Endothelial cell of umbilical vein (primary cell): ENCODE results near the gene CDCP2. TPM values are rescaled to one million over a fixed set of nuclear protein-coding genes. Genes with fewer than 3 reads are reported as not detected.

ENCODE experiments used
- BruUV-seq: library from RNA; stranded (reverse); fragments of 400-500 nt; replicated peaks from 2 replicates; lab custom pipeline; 2021; lab: Mats Ljungman, UMichigan
- CTCF ChIA-PET: fragments of 300-600, 350-600 bp; sonication (Branson Sonifier 250); formaldehyde crosslinking; loops from one replicate; lab custom pipeline; 2021; ENCODE audit warnings: antibody characterized with exemption, inconsistent platforms; lab: Charles Lee
- POLR2A ChIA-PET: fragments of 300-600, 350-600 bp; sonication (Branson Sonifier 250); formaldehyde crosslinking; loops from one replicate; lab custom pipeline; 2021; ENCODE audit warnings: antibody characterized with exemption, inconsistent platforms; lab: Charles Lee
- DNase-seq: peaks from one replicate; pipeline ENCODE4 v3.0.0-alpha.2; 2011; ENCODE audit warnings: low read depth, low spot score
- FAIRE-seq: peaks from 2 replicates; lab custom pipeline; 2011; peaks lifted over from hg19 to GRCh38; lab: Jason Lieb, UNC
- H2AFZ ChIP-seq: 2 replicates; pipeline ENCODE4 v1.6.0; 2012; ENCODE audit warnings: low read depth, low read length, control low read depth, inconsistent platforms
- H3K27ac ChIP-seq: 2 replicates; pipeline ENCODE4 v1.5.1; 2011; ENCODE audit warnings: low read depth, mild to moderate bottlenecking, control low read depth, low read length, moderate library complexity; ENCODE audit not compliant: insufficient read depth
- H3K27me3 ChIP-seq, 2 experiments: 2 replicates each; pipeline versions ENCODE4 v1.6.0 to v1.6.1; 2011; ENCODE audit warnings: low read length in 2 of 2, mixed read lengths in 1 of 2; ENCODE audit not compliant: control insufficient read depth in 2 of 2, insufficient read depth in 2 of 2
- H3K36me3 ChIP-seq, 2 experiments: 2 replicates in 1 of 2; 3 replicates in 1 of 2; pipeline ENCODE4 v1.5.1; 2011; ENCODE audit warnings: low read length in 2 of 2, mild to moderate bottlenecking in 1 of 2, moderate library complexity in 1 of 2; ENCODE audit not compliant: control insufficient read depth in 2 of 2, insufficient read depth in 2 of 2; ENCODE audit errors: extremely low read depth in 1 of 2
- H3K4me1 ChIP-seq: 3 replicates; pipeline ENCODE4 v1.5.1; 2011; ENCODE audit warnings: mild to moderate bottlenecking, low read length; ENCODE audit not compliant: control insufficient read depth, insufficient read depth; ENCODE audit errors: extremely low read depth
- H3K4me2 ChIP-seq: 2 replicates; pipeline ENCODE4 v1.6.1; 2011; ENCODE audit warnings: low read length, control low read depth, mixed read lengths; ENCODE audit not compliant: insufficient read depth
- H3K4me3 ChIP-seq, 3 experiments: fragments of 200-600 bp in 1 of 3; sonication (generic), shearing (Covaris generic) in 1 of 3; replicated peaks in 1 of 3; 2 replicates each; pipeline ENCODE4 v1.5.1; 2011 to 2016; ENCODE audit warnings: control low read depth in 3 of 3, low read length in 3 of 3, mild to moderate bottlenecking in 2 of 3, inconsistent platforms in 1 of 3, low read depth in 1 of 3, moderate library complexity in 1 of 3; ENCODE audit not compliant: insufficient read depth in 1 of 3
- H3K79me2 ChIP-seq: 2 replicates; pipeline ENCODE4 v1.6.0; 2012; ENCODE audit warnings: low read length, inconsistent platforms; ENCODE audit not compliant: control insufficient read depth, insufficient read depth
- H3K9ac ChIP-seq: replicated peaks from 2 replicates; pipeline ENCODE3; 2011; ENCODE audit warnings: low read length, control low read depth; ENCODE audit not compliant: insufficient read depth; ENCODE audit errors: extremely low read depth
- H3K9me1 ChIP-seq: replicated peaks from 3 replicates; pipeline ENCODE4 v1.6.0; 2011; ENCODE audit warnings: mild to moderate bottlenecking, low read length; ENCODE audit not compliant: control insufficient read depth, insufficient read depth; ENCODE audit errors: extremely low read depth
- H3K9me3 ChIP-seq: replicated peaks from 2 replicates; pipeline ENCODE4 v1.5.1; 2012; ENCODE audit warnings: low read length, inconsistent platforms; ENCODE audit not compliant: control insufficient read depth, insufficient read depth
- H4K20me1 ChIP-seq: replicated peaks from 2 replicates; pipeline ENCODE3; 2011; ENCODE audit warnings: mild to moderate bottlenecking, low read length; ENCODE audit not compliant: control insufficient read depth, insufficient read depth; ENCODE audit errors: extremely low read depth
- CTCF ChIP-seq, 2 donors: IDR thresholded peaks; 1 replicate in 1 of 2; 2 replicates in 1 of 2; pipeline ENCODE4 v1.5.1; 2011; ENCODE audit warnings: low read length in 2 of 2, mild to moderate bottlenecking in 2 of 2, moderate library complexity in 2 of 2, control low read depth in 1 of 2, inconsistent platforms in 1 of 2, low read depth in 1 of 2; ENCODE audit not compliant: insufficient read depth in 1 of 2; ENCODE audit errors: extremely low read depth in 1 of 2
- EZH2 ChIP-seq: IDR thresholded peaks from 2 replicates; pipeline ENCODE4 v1.6.1; 2012; ENCODE audit warnings: borderline replicate concordance, low read depth, mild to moderate bottlenecking, moderate library complexity, low read length, inconsistent platforms; ENCODE audit not compliant: severe bottlenecking
- FOS ChIP-seq: IDR thresholded peaks from 2 replicates; pipeline ENCODE4 v1.6.1; 2011; ENCODE audit warnings: mild to moderate bottlenecking, low read length, moderate library complexity, borderline replicate concordance; ENCODE audit not compliant: insufficient read depth
- GATA2 ChIP-seq: IDR thresholded peaks from 2 replicates; pipeline ENCODE4 v1.7.0; 2011; ENCODE audit warnings: low read depth, mild to moderate bottlenecking, moderate library complexity, mixed read lengths, low read length; ENCODE audit not compliant: insufficient read length, insufficient read depth
- JUN ChIP-seq: IDR thresholded peaks from 2 replicates; pipeline ENCODE4 v1.6.1; 2011; ENCODE audit warnings: borderline replicate concordance, low read depth; ENCODE audit not compliant: insufficient read length, insufficient read depth
- MYC ChIP-seq: IDR thresholded peaks from one replicate; pipeline ENCODE4 v1.6.1; 2011; ENCODE audit warnings: mild to moderate bottlenecking, low read depth, low read length
- POLR2A ChIP-seq: IDR thresholded peaks from 2 replicates; pipeline ENCODE4 v1.6.1; 2012; ENCODE audit warnings: low read depth, mild to moderate bottlenecking, control low read depth, low read length
- POLR2AphosphoS5 ChIP-seq: IDR thresholded peaks from 2 replicates; pipeline ENCODE4 v1.6.1; 2012; ENCODE audit warnings: low read depth, mild to moderate bottlenecking, control low read depth, low read length, moderate library complexity; ENCODE audit not compliant: insufficient read depth
- dilution Hi-C: fragments of 300-500 bp; cut with MboI; formaldehyde crosslinking; loops from one replicate; pipeline ENCODE4 v1.15.0; 2019; ENCODE audit warnings: low sequenced_read_pairs; ENCODE audit not compliant: extremely low pct_ligation_motif_present
- intact Hi-C: fragments of 100-400 bp; cut with micrococcal nuclease; formaldehyde crosslinking; loops from one replicate; pipeline ENCODE4 v1.10.0; 2022
- polyA plus RNA-seq, 4 experiments: library from polyadenylated mRNA; depleted of rRNA in 3 of 4; stranded (reverse) in 3 of 4; unstranded in 1 of 4; fragments of >200 nt; gene quantifications; 2 replicates each; pipeline versions ENCODE4 v1.2.1 to v1.2.3, GENCODE V29; 2011 to 2012; ENCODE audit warnings: missing spikeins in 1 of 4
- total RNA-seq: library from RNA; stranded (reverse); gene quantifications from 2 replicates; pipeline ENCODE4 v1.2.3, GENCODE V29; 2021
- TF ChIP-seq, protein P1 (sequence below): IDR thresholded peaks from 2 replicates; pipeline ENCODE4 v1.6.1; 2011; ENCODE audit not compliant: insufficient read depth, insufficient read length

Gene CDCP2
- total and polyA plus RNA-seq, 2 donors (not counting 3 experiments of a cell fraction or from before 2014, with no cell fraction given): 0.10 TPM; not detected in 1

DNA sequence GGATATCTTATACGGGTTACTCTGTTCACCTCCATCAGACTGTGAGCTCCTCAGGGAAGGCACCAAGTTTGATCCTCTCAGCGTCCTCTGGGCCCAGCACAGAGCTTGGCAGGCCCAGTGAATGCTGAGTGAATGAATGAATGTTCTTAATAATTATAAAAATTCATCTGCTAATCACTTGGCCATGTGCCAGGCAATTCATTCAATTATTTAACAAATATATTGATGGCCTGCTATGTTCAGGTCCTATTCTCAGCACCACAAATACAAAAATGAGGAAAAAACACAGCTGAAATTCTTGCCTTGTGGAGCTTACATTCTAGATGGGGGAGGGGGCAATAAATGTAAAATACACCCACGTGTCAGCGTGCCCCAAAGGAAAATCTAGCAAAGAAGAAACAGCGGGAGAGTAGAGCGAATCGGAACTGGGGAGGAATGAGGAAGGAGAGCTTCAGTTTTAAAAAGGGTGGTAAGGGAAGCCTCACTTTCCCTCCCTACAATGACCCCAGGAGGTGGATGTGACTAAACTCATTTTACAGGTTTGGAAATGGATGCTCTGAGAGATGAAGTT is 15.8 kb downstream of the CDCP2 start:
- H3K9ac ChIP-seq: no peak overlapping the region
- POLR2A ChIA-PET: no interaction called here

More for the DNA sequence above, 15.8 kb downstream of the CDCP2 start:
- Histone ChIP-seq H3K4me1 (peaks cover 10% of the 10 kb centered on the region), H3K4me2 (no peak overlapping the region), H3K27ac (no peak overlapping the region), H3K79me2 (no peaks in the 10 kb centered on the region), H2AFZ (peak overlapping the region; percentile 92), H3K4me3 (no peak overlapping the region), H3K27me3 (no peaks in the 10 kb centered on the region), H3K9me3 (no peaks in the 10 kb centered on the region), H4K20me1 (no peaks in the 10 kb centered on the region), H3K9me1 (no peaks in the 10 kb centered on the region), H3K36me3 (no peaks in the 10 kb centered on the region)
- FAIRE-seq (no peak), DNase-seq (no peak)
- CTCF ChIA-PET: interaction anchor here (0.7 to 3.0 kb wide), 6 partner anchors 8 to 63 kb away, joined by 3 to 20 read pairs (median 4); partner anchors contain the start of genes CYB5RL and MRPL37
- BruUV-seq: no TSS peak
- intact Hi-C loops: no loop called here
- dilution Hi-C loops: no loop called here
- no peak for TF ChIP-seq POLR2A
- TF ChIP-seq POLR2AphosphoS5: no peak
- no peak for TF ChIP-seq GATA2
- no peak for TF ChIP-seq EZH2
- no peak for TF ChIP-seq MYC
- TF ChIP-seq, protein P1, sequence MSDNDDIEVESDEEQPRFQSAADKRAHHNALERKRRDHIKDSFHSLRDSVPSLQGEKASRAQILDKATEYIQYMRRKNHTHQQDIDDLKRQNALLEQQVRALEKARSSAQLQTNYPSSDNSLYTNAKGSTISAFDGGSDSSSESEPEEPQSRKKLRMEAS: no peak
- TF ChIP-seq FOS: no peak
- TF ChIP-seq CTCF (IDR thresholded peaks at IDR 0.05; ENCODE audit: extremely low read depth in 1 of 2, insufficient read depth in 1 of 2, low read depth in 1 of 2, low read length in 2 of 2): no peak
- no peak for TF ChIP-seq JUN
